ENCODE data around the gene CCT8. TPM values are rescaled to one million over a fixed set of nuclear protein-coding genes. Genes with fewer than 3 reads are reported as not detected.

Gene CCT8
- 163 to 216 TPM (median 175 TPM) in 5 replicates for total RNA-seq (2022; extraction: Qiagen RNA extraction)

GRCh38 chr21:29073222-29074006 is at the start of gene CCT8:
Gene CCT8, minus strand, starts transcription at chr21:29073648. Its CDS starts 58 bp downstream, at chr21:29073590.

GRCh38 chr21:29024474-29025327 is 48.7 kb downstream of the CCT8 start, which contains the start of gene USP16:
Gene USP16, plus strand, starts transcription at chr21:29024668. Its CDS starts 3,246 bp downstream, at chr21:29027914.

Other genes starting within 250 kb of the CCT8 start
- 3.8 to 7.6 TPM (median 6.2 TPM) in 5 replicates for gene LTN1, start 80.8 kb downstream of the CCT8 start, total RNA-seq (2022; extraction: Qiagen RNA extraction)
- gene RWDD2B, start 54.3 kb downstream of the CCT8 start, total RNA-seq (2022; extraction: Qiagen RNA extraction) = 10.1 to 11.2 TPM (median 10.9 TPM) in 5 replicates
- 19.1 to 27.4 TPM (median 21.6 TPM) in 5 replicates for gene USP16, start 49.0 kb downstream of the CCT8 start, total RNA-seq (2022; extraction: Qiagen RNA extraction)
- gene MAP3K7CL, start 57.0 kb upstream of the CCT8 start, total RNA-seq (2022; extraction: Qiagen RNA extraction) = 1.2 to 2.4 TPM (median 2.0 TPM) in 5 replicates
- 4.0 to 7.0 TPM (median 5.5 TPM) in 5 replicates for gene BACH1, start 225.3 kb upstream of the CCT8 start, total RNA-seq (2022; extraction: Qiagen RNA extraction)